Measurements from ENCODE around the gene OR51B2.

Gene OR51B2

GRCh38 chr11:5286351-5286750, 37.7 kb downstream of the OR51B2 start:
- Histone ChIP-seq H3K79me2 (ENCODE audit: low read length) (no peaks in the 10 kb centered on the region), H3F3A (ENCODE audit: insufficient read depth, low read length) (no peaks in the 10 kb centered on the region; the same call in 1 of the 2 replicates), H3K9me3 (replicated peaks; ENCODE audit: insufficient read depth, low read length) (no peaks in the 10 kb centered on the region), H3K27me3 (replicated peaks; ENCODE audit: insufficient read depth, low read length) (no peaks in the 10 kb centered on the region), H4K20me1 (ENCODE audit: insufficient read depth, low read length) (no peaks in the 10 kb centered on the region), H2AFZ (ENCODE audit: low read length) (no peak overlapping the region), H3K4me2 (ENCODE audit: low read depth, low read length) (no peak overlapping the region), H3K9me2 (replicated peaks; ENCODE audit: insufficient read depth, low read length) (no peaks in the 10 kb centered on the region), H3K4me1 (ENCODE audit: low read length) (peaks cover 33% of the 10 kb centered on the region), H3K36me3 (replicated peaks; ENCODE audit: insufficient read depth, low read length) (no peaks in the 10 kb centered on the region), H3K27ac (ENCODE audit: low read length) (no peak overlapping the region), H3K9ac (ENCODE audit: low read length) (no peak overlapping the region), H3K4me3 (ENCODE audit: low read length) (no peak overlapping the region)
- no peak for DNase-seq
- no peak for TF ChIP-seq EZH2 (optimal IDR thresholded peaks at IDR 0.05; ENCODE audit: low read depth, low read length)
- TF ChIP-seq EZH2phosphoT487 (IDR thresholded peaks at IDR 0.05; ENCODE audit: low read length): no peak
- TF ChIP-seq CTCF (IDR thresholded peaks at IDR 0.05; ENCODE audit: low read length): no peak

DNA sequence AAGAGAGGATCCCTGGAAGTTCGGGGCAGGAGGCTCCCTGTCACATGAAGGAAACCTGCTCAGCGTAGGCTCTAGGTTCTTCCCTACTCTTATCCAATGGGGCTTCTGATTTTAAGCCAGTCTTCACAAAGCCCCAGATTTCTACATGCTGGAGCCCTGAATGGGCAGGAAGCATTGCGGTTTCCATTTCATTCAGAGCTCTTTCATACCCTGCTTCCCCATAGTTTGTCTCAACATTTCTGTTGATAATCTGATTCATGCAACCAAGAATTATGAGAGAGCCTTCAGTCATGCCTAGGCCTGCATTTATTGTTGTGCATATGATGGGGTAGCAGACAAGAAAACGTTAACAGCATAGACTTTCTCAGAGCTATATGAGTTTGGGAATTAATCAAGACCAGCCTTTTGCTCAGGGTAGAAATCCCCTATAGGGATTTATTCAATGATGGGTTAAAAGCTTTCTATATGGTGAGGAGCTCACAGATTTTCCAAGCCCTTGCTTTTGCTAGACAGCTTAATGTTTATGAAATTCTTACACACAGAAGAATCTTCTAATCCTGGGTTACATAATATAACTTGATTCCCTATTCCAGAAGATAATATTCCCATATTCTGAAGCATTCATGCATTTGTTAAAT, 38.3 kb downstream of the OR51B2 start:
- Histone ChIP-seq H3K4me3 (ENCODE audit: low read length) (no peak overlapping the region), H4K20me1 (ENCODE audit: insufficient read depth, low read length) (no peaks in the 10 kb centered on the region), H3K27me3 (replicated peaks; ENCODE audit: insufficient read depth, low read length) (no peaks in the 10 kb centered on the region), H3K36me3 (replicated peaks; ENCODE audit: insufficient read depth, low read length) (no peaks in the 10 kb centered on the region), H3K79me2 (ENCODE audit: low read length) (no peaks in the 10 kb centered on the region), H3K9ac (ENCODE audit: low read length) (no peak overlapping the region), H3K9me2 (replicated peaks; ENCODE audit: insufficient read depth, low read length) (no peaks in the 10 kb centered on the region), H2AFZ (ENCODE audit: low read length) (no peak overlapping the region), H3F3A (ENCODE audit: insufficient read depth, low read length) (no peaks in the 10 kb centered on the region; the same call in 1 of the 2 replicates), H3K27ac (ENCODE audit: low read length) (peak overlapping the region; percentile 9; the same call in 1 of the 2 replicates), H3K4me1 (ENCODE audit: low read length) (peaks cover 29% of the 10 kb centered on the region), H3K9me3 (replicated peaks; ENCODE audit: insufficient read depth, low read length) (no peaks in the 10 kb centered on the region), H3K4me2 (ENCODE audit: low read depth, low read length) (peak overlapping the region; percentile 7; the same call in 1 of the 2 replicates)
- DNase-seq: peak; percentile 67
- no peak for TF ChIP-seq EZH2phosphoT487 (IDR thresholded peaks at IDR 0.05; ENCODE audit: low read length)

DNA sequence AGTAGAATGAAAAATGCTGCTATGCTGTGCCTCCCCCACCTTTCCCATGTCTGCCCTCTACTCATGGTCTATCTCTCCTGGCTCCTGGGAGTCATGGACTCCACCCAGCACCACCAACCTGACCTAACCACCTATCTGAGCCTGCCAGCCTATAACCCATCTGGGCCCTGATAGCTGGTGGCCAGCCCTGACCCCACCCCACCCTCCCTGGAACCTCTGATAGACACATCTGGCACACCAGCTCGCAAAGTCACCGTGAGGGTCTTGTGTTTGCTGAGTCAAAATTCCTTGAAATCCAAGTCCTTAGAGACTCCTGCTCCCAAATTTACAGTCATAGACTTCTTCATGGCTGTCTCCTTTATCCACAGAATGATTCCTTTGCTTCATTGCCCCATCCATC, 39.5 kb downstream of the OR51B2 start:
- Histone ChIP-seq H3K9me3 (replicated peaks; ENCODE audit: insufficient read depth, low read length) (no peaks in the 10 kb centered on the region), H3K4me1 (ENCODE audit: low read length) (peaks cover 31% of the 10 kb centered on the region), H3K9ac (ENCODE audit: low read length) (no peak overlapping the region), H3F3A (ENCODE audit: insufficient read depth, low read length) (no peaks in the 10 kb centered on the region; the same call in 1 of the 2 replicates), H2AFZ (ENCODE audit: low read length) (no peak overlapping the region), H3K9me2 (replicated peaks; ENCODE audit: insufficient read depth, low read length) (no peaks in the 10 kb centered on the region), H3K4me2 (ENCODE audit: low read depth, low read length) (no peak overlapping the region), H3K4me3 (ENCODE audit: low read length) (no peak overlapping the region), H3K36me3 (replicated peaks; ENCODE audit: insufficient read depth, low read length) (no peaks in the 10 kb centered on the region), H4K20me1 (ENCODE audit: insufficient read depth, low read length) (no peaks in the 10 kb centered on the region), H3K79me2 (ENCODE audit: low read length) (no peaks in the 10 kb centered on the region), H3K27me3 (replicated peaks; ENCODE audit: insufficient read depth, low read length) (no peaks in the 10 kb centered on the region), H3K27ac (ENCODE audit: low read length) (no peak overlapping the region)
- DNase-seq: no peak
- no peak for TF ChIP-seq EZH2 (optimal IDR thresholded peaks at IDR 0.05; ENCODE audit: low read depth, low read length)
- no peak for TF ChIP-seq EZH2phosphoT487 (IDR thresholded peaks at IDR 0.05; ENCODE audit: low read length)
- TF ChIP-seq CTCF (IDR thresholded peaks at IDR 0.05; ENCODE audit: low read length): no peak

DNA sequence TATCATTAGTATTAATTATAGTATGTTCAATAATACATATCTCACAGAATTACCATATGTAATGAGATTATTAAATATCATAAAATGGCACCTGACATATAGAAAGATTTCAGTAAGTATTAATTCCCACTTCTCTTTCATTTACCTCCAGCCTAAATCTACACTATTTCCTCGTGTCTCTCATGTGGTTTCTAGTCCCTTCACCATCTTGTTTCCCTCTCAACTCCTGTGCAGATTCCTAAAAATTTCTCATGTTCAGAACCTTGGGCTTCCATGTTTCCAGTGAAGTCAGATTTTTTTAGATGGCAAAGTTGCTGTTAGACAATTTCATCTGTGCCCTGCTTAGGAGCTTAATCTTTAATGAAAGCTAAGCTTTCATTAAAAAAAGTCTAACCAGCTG, 40.2 kb downstream of the OR51B2 start:
- Histone ChIP-seq H3K9me3 (replicated peaks; ENCODE audit: insufficient read depth, low read length) (no peaks in the 10 kb centered on the region), H2AFZ (ENCODE audit: low read length) (no peak overlapping the region), H3K36me3 (replicated peaks; ENCODE audit: insufficient read depth, low read length) (no peaks in the 10 kb centered on the region), H3K4me3 (ENCODE audit: low read length) (no peak overlapping the region), H3K79me2 (ENCODE audit: low read length) (no peaks in the 10 kb centered on the region), H3K27me3 (replicated peaks; ENCODE audit: insufficient read depth, low read length) (no peaks in the 10 kb centered on the region), H3K9me2 (replicated peaks; ENCODE audit: insufficient read depth, low read length) (no peaks in the 10 kb centered on the region), H3K27ac (ENCODE audit: low read length) (no peak overlapping the region), H3K4me2 (ENCODE audit: low read depth, low read length) (no peak overlapping the region), H3K9ac (ENCODE audit: low read length) (no peak overlapping the region), H3F3A (ENCODE audit: insufficient read depth, low read length) (no peaks in the 10 kb centered on the region; the same call in 1 of the 2 replicates), H3K4me1 (ENCODE audit: low read length) (peaks cover 27% of the 10 kb centered on the region), H4K20me1 (ENCODE audit: insufficient read depth, low read length) (no peaks in the 10 kb centered on the region)
- no peak for DNase-seq
- TF ChIP-seq EZH2phosphoT487 (IDR thresholded peaks at IDR 0.05; ENCODE audit: low read length): no peak
- no peak for TF ChIP-seq CTCF (IDR thresholded peaks at IDR 0.05; ENCODE audit: low read length)

Measured in MM.1S (cell line).